Measurements from ENCODE around the gene TTI1. TPM values are rescaled to one million over a fixed set of nuclear protein-coding genes. Genes with fewer than 3 reads are reported as not detected.

The TTI1 gene
- total RNA-seq, 1 donor, result 14.8 TPM

DNA sequence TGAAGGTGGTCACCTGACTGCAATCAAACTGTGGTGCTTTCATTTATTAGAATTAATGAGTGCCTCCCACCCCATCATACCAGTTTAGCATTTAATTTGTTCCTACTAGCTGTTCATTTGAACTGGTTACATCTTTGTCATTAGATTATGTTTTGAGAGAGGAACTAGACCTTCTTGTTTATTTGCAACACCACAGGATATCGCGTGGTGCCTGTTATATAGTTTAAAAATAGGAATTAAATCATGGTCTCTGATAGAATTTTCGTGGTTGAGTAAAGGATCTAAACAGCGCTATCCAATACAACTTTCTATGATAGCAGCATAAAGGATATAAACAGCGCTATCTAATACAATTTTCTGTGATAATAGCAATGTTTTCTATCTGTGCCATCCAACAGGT lies 3.1 kb upstream of the TTI1 start:
- no peaks in the 10 kb centered on the region for H3K9me3 ChIP-seq (ENCODE audit: low read depth, low read length)
- TF ChIP-seq CTCF (IDR thresholded peaks at IDR 0.05; ENCODE audit: extremely low read depth, low read depth, low read length), result no peak
- peaks cover 9% of the 10 kb centered on the region for H4K20me1 ChIP-seq (ENCODE audit: insufficient read depth, low read length)
- no peak for DNase-seq (ENCODE audit: insufficient read length, low spot score, missing footprints)
- H3K27me3 ChIP-seq (ENCODE audit: insufficient read depth, low read length), result no peaks in the 10 kb centered on the region
- peaks cover 27% of the 10 kb centered on the region for H3K36me3 ChIP-seq (ENCODE audit: insufficient read depth, low read length)
- no peak overlapping the region for H3K4me2 ChIP-seq (ENCODE audit: insufficient read depth, low read length)
- peaks cover 22% of the 10 kb centered on the region for H3K4me1 ChIP-seq (ENCODE audit: insufficient read depth, low read length)
- H2AFZ ChIP-seq (ENCODE audit: low read length), result no peak overlapping the region
- peaks cover 97% of the 10 kb centered on the region for H3K79me2 ChIP-seq (ENCODE audit: insufficient read depth, low read length)
- no peak overlapping the region for H3K4me3 ChIP-seq (ENCODE audit: insufficient read depth, low read length)
- no peak overlapping the region for H3K27ac ChIP-seq (ENCODE audit: low read depth, low read length)

DNA sequence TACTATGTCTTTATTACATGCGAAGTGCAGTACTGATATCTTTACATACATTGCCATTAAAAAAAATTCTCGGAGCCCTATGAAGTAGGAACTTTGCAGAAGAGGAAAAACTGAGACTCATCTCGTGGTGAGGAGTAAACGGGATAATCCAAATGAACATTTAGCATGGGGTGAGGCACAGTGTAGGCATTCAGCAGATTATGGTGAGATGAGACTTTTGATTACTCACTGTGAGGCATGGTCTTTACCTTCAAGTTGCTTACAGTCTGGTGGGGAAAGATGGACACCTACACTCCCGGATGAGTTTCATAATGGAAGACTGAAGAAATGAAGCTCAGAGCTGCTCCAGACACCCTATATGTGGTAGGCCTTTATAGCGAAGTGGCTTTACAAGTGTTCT lies 1.7 kb upstream of the TTI1 start:
- Histone ChIP-seq H3K4me3 (ENCODE audit: insufficient read depth, low read length) (peak overlapping the region; percentile 93), H3K27me3 (ENCODE audit: insufficient read depth, low read length) (no peaks in the 10 kb centered on the region), H2AFZ (ENCODE audit: low read length) (no peak overlapping the region), H3K4me2 (ENCODE audit: insufficient read depth, low read length) (peak overlapping the region; percentile 87), H3K27ac (ENCODE audit: low read depth, low read length) (peak overlapping the region; percentile 95), H3K4me1 (ENCODE audit: insufficient read depth, low read length) (peaks cover 22% of the 10 kb centered on the region), H3K79me2 (ENCODE audit: insufficient read depth, low read length) (peaks cover 98% of the 10 kb centered on the region), H3K9me3 (ENCODE audit: low read depth, low read length) (no peaks in the 10 kb centered on the region), H4K20me1 (ENCODE audit: insufficient read depth, low read length) (peaks cover 9% of the 10 kb centered on the region), H3K36me3 (ENCODE audit: insufficient read depth, low read length) (peaks cover 15% of the 10 kb centered on the region)
- TF ChIP-seq CTCF (IDR thresholded peaks at IDR 0.05; ENCODE audit: extremely low read depth, low read depth, low read length), result no peak
- peak; percentile 17 for DNase-seq (ENCODE audit: insufficient read length, low spot score, missing footprints)

GRCh38 chr20:38034108-38034649 lies 923 bp upstream of the TTI1 start:
- peaks cover 9% of the 10 kb centered on the region for H4K20me1 ChIP-seq (ENCODE audit: insufficient read depth, low read length)
- H3K27ac ChIP-seq (ENCODE audit: low read depth, low read length), result peak overlapping the region; percentile 95
- peaks cover 13% of the 10 kb centered on the region for H3K36me3 ChIP-seq (ENCODE audit: insufficient read depth, low read length)
- H3K4me2 ChIP-seq (ENCODE audit: insufficient read depth, low read length), result peak overlapping the region; percentile 87
- H3K27me3 ChIP-seq (ENCODE audit: insufficient read depth, low read length), result no peaks in the 10 kb centered on the region
- no peak for TF ChIP-seq CTCF (IDR thresholded peaks at IDR 0.05; ENCODE audit: extremely low read depth, low read depth, low read length)
- peaks cover 22% of the 10 kb centered on the region for H3K4me1 ChIP-seq (ENCODE audit: insufficient read depth, low read length)
- peaks cover 98% of the 10 kb centered on the region for H3K79me2 ChIP-seq (ENCODE audit: insufficient read depth, low read length)
- H2AFZ ChIP-seq (ENCODE audit: low read length), result peak overlapping the region; percentile 97
- DNase-seq (ENCODE audit: insufficient read length, low spot score, missing footprints), result peak; percentile 44
- H3K9me3 ChIP-seq (ENCODE audit: low read depth, low read length), result no peaks in the 10 kb centered on the region
- peak overlapping the region; percentile 93 for H3K4me3 ChIP-seq (ENCODE audit: insufficient read depth, low read length)

DNA sequence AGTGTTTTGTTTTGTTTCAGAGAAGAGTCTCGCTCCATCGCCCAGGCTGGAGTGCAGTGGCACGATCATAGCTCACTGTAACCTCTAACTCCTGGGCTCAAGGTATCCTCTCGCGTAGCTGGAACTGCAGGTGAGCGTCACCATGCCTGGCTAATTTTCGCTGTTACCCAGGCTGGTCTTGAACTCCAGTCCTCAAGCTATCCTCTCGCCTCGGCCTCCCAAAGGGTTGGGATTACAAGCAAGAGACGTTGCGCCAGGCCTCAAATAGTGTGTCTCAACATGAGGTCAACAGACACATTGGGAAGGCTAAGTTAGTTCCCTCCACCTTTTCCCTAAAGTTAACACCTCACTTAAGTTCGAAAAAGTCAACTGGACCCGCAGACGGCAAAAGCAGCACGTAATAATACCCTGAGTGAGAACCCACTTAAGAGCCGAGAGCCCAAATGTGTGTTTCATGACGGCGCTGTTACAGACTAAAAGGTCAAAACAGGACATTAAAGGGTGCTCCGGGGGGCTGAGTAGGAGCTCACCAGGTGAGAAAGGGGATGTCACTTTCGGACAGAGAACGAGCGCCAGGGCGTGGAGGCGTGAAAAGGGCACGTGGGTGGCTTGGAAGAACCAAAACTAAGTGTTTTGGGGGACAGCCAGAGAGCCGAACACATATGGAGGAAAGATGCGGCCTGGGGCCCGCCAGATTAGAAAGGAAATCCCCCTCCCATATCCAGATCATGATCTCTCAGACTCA lies 499 bp downstream of the TTI1 start:
- H3K4me3 ChIP-seq (ENCODE audit: insufficient read depth, low read length), result peak overlapping the region; percentile 93
- peaks cover 13% of the 10 kb centered on the region for H3K36me3 ChIP-seq (ENCODE audit: insufficient read depth, low read length)
- H3K27me3 ChIP-seq (ENCODE audit: insufficient read depth, low read length), result no peaks in the 10 kb centered on the region
- peak overlapping the region; percentile 87 for H3K4me2 ChIP-seq (ENCODE audit: insufficient read depth, low read length)
- H2AFZ ChIP-seq (ENCODE audit: low read length), result peak overlapping the region; percentile 97
- peaks cover 22% of the 10 kb centered on the region for H3K4me1 ChIP-seq (ENCODE audit: insufficient read depth, low read length)
- peaks cover 99% of the 10 kb centered on the region for H3K79me2 ChIP-seq (ENCODE audit: insufficient read depth, low read length)
- no peak for DNase-seq (ENCODE audit: insufficient read length, low spot score, missing footprints)
- H4K20me1 ChIP-seq (ENCODE audit: insufficient read depth, low read length), result peaks cover 7% of the 10 kb centered on the region
- peak overlapping the region; percentile 95 for H3K27ac ChIP-seq (ENCODE audit: low read depth, low read length)
- no peaks in the 10 kb centered on the region for H3K9me3 ChIP-seq (ENCODE audit: low read depth, low read length)
- no peak for TF ChIP-seq CTCF (IDR thresholded peaks at IDR 0.05; ENCODE audit: extremely low read depth, low read depth, low read length)

Data from osteoblast (primary cell).